Activated CD4-positive, alpha-beta T cell treated with anti-CD3 and anti-CD28 coated beads for 4 hours (primary cell): ENCODE results near the gene ODC1.

Source experiments
- DNase-seq, 2 donors: peaks; one replicate each; pipeline ENCODE4 v3.0.0-alpha.2; 2020

ODC1 gene

DNA sequence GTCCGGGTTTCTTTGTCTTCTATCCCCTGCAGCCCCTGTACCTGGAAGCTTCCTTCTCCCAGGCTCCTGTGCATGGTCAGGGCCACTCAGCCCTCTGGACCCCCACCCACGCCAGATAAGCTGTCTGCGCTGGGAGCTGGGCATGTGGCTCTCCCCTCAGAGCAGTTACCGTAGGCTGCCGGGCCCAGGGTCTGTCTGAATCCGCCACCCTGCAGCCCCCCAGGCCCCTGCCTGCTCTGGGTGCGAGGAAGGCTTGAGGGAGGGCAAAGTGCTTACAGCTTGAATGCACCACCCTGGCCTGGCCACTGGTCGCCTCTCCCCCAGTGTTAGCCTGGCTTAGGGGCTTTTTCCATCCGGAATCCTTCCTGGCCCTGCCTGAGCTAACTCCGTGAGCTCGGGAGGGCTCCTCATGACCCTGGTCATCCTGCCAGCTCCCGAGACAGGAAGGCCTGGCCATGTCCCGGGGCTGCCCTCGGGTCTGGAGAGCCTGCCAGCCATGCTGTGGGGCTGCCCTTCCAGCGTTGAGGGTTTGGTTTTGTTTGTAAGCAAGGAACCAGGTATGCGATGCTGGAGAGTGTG lies 50.7 kb downstream of the ODC1 start:
- no peak for DNase-seq

DNA sequence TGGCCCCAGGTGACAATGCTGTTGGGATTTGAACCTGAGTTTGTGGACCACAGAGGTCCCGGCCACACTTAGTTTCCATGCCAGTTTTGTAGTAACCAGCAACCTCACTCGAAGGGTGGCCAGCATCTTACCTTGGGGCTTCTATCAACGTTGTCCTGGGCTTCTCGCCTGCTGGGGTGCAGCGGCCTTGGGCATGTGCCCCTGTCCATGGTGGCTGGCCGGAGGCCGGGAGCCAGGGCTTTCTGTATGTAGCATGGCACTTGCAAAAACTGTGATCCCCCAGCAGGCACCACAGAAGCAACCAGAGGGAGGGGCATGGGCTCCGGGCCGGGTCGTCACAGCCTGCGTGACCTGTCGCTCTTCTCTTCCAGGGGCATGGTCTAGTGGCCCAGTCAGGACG lies 51.7 kb downstream of the ODC1 start:
- DNase-seq = no peak

DNA sequence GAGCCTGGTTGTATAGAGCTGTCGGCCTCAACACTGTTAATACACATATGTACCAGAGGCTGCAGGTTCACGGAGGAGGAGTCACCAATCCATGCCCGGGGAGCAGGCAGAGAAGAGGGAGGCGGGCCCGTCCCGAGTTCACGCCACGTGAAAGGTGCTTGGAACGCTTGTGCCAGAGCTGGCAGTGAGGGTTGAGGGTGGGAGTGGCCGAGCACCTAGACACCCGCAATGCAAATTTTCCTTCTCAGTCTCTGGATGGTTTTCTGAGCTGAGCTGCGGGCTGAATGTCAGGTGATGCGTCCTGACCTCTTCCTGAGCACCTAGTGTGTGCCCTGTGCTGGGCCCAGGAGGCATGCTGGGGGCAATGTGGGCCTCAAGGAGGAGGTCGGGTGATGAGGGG lies 52.2 kb downstream of the ODC1 start:
- DNase-seq = no peak

DNA sequence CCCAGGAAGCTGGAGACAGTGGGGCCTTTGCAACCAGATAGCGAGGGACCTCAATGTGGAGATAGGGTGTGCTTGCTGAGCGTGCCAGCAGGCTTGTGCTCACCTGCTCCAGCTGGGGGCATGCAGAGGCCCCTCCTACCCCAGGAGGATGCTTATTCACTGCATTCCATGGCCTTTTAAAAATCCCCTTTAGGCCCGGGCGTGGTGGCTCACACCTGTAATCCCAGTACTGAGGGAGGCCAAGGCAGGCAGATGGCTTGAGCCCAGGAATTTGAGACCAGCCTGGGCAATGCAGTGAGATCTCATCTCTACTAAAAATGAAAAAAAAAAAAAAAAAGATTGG lies 54.5 kb downstream of the ODC1 start:
- DNase-seq = no peak

DNA sequence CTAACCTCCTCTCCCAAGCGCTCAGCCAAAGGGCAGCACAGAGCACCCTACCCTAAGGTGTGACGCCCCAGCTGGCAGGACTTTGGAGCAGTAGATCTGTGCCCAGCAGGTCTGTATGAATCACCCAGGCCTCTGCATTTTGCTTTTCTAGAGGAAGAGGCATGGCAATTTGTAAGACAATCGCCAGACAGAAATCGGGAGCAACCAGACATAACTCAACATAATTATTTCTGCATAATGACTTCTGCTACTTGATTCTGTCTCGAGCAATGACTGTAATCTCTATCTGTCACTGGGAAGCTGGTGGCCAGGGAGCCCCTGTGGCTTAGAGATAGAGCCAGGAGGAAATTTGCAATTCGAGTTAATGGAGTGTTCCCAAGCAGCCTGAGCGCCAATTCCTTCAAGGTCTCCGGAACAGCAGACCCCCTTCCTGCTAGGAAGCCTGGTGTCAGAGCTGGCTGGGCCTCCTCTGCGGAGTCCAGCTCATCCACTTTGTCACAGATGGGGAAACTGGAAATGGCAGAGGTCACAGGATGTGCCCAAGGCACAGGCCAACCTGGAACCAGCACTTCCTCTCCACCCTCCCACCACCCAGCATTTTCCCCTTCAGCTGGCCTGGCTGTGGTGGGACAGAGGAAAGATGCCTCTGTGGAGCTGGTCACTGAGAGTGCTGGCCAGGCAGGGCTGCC lies 55.0 kb downstream of the ODC1 start:
- no peak for DNase-seq

DNA sequence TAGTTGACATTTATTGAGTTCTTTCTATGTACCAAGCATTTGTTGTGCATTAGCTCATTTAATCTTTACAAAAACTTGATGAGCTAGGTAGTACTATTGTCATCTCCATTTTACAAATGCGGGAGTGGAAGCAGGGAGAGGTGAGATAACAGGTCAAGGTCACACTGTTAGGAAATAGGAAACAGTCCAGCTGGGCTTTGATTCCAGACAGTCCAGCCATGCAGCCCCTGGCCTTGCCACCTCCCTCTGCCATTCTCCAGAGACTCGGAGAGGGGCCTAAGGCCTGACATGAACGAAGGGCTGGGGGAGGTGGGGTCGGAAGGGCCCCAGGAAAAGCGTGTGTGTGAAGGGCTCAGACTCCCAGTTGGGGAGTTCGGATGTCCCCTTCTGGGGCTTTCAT lies 55.6 kb downstream of the ODC1 start:
- no peak for DNase-seq

DNA sequence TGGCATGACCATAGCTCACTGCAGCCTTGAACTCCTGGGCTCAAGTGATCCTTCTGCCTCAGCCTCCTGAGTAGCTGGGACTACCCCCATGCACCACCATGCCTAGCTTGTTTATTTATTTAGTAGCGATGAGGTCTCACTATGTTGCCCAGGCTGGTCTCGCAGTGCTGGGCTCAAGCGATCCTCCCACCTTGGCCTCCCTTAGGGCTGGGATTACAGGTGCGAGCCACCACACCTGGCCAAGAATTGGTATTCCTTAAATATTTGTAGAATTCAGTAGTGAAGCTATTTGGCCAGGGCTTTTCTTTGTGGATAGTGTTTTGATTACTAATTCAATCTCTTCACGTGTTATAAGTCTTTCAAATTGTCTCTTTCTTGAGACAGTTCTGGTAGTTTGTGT lies 56.0 kb downstream of the ODC1 start:
- DNase-seq = no peak

DNA sequence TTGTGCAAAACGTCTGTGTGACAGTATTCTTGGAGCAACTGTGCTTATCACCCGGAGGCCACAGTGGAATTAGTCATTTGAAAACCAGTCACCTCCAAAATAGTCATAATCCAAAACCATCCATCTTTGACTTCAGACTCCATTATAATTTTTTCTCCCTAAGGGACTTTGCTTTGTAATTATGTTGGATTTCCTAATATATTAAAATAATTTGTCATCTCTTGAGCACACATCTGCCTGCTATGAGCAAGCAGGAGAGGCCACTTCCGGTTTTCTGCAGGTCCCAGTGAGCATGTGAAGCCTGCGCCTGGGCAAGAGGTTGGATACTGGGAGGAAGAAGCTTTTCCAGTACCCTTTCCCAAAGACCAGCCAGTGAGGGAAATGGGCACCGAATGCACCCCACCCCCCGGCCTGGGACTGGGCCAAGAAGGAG lies 57.7 kb downstream of the ODC1 start:
- DNase-seq = no peak
